ENCODE data around the gene TMEM207.

Gene TMEM207

DNA sequence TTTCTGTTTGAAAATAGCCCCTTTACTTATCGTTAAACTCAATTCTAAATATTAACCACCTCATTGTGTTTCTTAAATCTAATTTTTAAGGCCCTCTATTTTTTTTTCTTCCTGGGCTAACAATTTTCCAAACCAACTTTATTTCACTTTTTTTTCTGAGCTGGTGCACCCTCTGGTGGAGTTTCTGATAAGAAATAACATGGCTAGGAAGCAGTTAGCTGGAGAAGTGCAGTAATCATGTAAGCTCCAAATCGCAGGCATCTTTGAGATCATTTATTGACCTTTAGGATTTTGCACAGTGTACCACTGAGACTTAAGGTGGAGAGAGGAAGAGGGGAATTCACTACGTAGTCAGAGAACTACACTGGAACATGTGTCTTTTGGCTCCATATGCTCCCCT is 6.4 kb downstream of the TMEM207 start:
- no peak for DNase-seq

DNA sequence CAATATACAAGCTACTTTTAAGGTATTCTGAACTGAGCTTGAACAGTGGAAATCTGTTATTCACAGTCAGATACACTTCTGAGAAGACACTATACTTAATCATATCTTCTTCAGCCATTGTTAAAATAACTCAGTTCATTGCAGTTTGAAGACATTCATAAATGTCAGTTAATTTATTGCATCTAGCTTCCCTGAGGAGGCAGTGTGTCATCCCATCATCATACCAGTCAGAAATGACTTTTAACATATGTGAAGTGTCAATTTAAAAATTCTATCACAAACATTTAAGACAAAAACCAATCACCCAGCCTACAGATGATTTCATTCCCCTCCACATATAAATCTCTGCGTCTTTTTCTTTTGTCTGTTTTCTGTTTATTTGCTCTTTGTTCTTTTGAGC is 7.5 kb downstream of the TMEM207 start:
- DNase-seq: no peak

DNA sequence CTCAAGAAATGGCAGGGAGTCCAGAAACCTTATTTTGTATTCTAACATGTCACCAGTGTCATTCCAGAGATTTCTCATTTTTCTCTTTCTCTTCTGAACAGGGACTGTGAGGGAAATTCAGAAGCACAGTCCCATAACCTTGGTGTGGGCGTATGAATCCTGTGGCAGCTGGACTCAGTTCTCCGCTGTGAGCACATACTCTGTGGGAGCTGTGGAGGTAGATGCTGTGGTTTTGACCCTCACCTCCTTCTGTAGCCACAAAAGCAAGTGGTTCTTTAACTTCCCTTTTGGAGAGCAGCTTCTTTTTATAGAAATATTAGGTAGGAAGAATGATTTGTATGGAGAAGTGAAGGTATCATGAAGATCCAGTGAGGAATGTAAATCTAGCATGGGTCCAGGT is 13.4 kb downstream of the TMEM207 start:
- no peak for DNase-seq

GRCh38 chr3:190435618-190436017 is 14.1 kb downstream of the TMEM207 start:
- DNase-seq: no peak

DNA sequence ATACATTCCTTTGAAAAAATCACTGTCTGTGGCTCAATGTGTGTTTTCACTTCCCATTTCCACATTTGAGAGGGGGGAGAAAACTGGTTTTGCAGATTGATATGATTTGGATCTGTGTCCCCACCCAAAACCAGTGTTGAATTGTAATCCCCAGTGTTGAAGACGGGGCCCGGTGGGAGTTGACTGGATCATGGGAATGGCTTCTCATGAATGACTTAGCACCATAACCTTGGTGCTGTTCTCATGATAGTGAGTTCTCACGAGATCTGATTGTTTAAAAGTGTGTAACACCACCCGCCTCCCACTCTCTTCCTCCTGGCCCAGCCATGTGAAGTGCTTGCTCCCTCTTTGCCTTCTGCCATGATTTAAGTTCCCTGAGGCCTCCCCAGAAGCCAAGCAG is 16.1 kb downstream of the TMEM207 start:
- DNase-seq: no peak

- DNase-seq: no peak
These were observed 17.5 kb downstream of the TMEM207 start for GRCh38 chr3:190432216-190432615.

DNA sequence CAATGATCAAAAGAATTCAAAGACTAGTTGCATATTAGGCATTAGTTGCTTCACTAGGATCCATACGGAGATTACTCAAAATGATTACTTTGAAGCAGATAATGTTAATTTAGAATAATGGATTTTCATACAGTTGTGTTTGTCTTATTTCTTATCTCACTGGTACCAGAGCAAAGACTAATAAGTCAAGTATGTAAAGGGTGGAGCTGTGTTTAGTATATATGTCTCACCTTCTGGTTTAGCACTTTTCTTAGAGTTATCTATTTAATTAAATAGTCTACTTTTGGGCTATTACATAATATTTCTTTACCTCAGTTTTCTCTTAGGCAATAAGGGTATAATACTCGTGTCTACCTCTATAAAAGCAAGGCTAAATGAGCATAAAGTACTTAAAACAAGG is 18.8 kb downstream of the TMEM207 start:
- no peak for DNase-seq

DNA sequence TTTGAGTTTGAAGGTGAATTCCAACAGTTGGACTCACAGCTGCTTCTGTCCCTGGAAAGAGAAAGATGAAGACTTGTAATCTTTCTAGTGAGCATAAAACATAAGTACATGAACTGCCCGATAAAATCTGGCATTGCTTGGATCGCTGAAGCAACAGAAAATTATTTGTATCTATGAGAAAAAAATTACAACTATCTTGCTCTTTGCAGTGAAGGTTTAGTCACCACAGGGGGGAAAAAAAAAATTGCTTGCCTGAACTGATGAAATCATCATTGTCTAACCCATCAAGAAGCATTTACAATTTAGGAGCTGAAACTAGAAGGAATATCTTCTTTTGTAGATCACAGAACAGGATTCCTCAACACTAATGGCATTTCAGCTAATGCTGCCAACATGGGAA is 20.0 kb downstream of the TMEM207 start:
- no peak for DNase-seq

- DNase-seq: no peak
These were observed 22.7 kb downstream of the TMEM207 start for GRCh38 chr3:190426806-190427507.

DNA sequence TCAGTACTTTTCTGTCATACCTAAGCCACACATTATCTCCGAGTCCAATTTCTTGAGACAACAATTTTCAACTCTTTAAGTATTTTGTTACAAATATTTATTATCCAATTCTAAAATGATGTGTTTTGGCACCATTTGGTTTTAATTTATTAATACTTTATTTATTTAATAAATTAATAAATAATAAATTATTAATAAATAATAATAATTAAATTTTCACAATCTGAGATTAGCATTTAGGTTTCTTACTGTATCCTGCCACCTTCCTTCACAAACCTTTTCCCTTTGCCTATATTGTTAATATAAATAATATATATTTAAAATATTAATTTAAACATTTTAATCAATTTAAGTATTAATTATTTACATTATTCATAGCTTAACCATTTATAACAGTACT is 23.9 kb downstream of the TMEM207 start:
- DNase-seq: no peak

- DNase-seq: peak; percentile 39 to 75
These were observed 24.9 kb downstream of the TMEM207 start for GRCh38 chr3:190424478-190425439.

- DNase-seq: no peak
These were observed 25.6 kb downstream of the TMEM207 start for GRCh38 chr3:190424108-190424477.

DNA sequence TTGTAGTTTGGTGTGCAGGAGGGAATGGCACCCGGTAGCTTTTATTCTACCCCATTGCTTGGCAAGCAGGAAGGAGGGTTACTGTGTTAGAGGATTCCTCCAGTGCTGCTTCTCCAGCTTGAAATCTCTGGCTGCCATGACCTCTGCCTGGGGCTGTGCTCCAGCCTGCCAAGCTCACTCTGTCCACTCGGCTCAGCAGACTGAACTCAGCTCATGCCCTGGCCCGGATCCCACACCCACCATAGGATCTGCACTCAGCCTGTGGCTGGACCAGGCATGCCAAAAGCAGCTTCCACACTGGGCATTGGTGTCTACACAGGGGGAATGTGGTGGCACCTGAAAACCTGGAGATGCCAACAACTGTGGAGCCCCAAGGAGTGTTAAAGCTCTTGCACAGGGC is 35.4 kb downstream of the TMEM207 start:
- DNase-seq: no peak

DNA sequence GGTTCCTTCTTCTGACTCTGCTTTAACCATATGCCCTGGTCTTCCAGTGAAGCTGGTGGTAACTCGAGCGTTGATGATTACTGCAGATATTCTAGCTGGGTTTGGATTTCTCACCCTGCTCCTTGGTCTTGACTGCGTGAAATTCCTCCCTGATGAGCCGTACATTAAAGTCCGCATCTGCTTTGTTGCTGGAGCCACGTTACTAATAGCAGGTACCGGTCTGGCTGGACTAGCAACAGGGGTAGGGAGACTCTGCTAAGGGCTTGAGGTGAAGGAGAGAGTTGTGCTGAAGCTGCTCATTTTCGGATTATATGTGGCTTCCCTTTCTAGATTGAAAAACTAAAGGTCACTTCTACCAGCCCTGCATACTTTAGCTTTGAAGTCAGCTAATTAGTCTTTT is 45.0 kb downstream of the TMEM207 start:
- DNase-seq: no peak

DNA sequence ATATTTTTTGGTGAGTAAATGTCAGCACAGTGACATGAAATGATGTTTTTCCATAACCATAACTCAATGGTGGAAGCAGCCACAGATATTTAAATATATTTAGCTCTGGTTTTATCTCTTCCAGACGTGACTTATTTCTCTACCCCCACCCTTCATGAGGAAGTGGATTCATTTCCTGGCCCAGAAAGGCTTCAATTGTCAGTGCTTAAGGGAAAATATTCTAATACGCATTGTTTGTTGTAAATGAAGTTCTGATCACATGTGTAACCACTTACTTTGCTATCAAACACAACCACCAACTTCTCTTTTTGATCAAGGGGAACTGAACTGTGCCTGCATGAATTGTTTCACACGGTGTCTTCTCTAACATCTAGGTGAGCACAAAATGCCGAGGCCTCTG is 47.7 kb downstream of the TMEM207 start:
- DNase-seq: no peak

DNA sequence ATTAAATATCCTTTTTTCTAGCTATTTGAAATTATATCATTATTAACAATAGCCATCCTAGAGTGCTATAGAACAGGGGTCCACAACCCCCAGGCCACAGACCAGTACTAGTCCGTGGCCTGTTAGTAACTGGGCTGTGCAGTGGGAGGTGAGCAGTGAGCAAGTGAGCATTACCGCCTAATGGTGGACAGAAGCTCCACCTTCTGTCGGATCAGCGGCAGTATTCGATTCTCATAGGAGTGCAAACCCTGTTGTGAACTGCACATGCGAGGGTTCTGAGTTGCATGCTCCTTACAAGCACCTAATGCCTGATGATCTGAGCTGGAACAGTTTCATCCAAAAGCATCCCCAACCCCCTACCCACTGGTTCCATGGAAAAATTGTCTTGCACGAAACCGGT is 50.0 kb downstream of the TMEM207 start:
- DNase-seq: no peak

- no peak for DNase-seq
These were observed 51.8 kb downstream of the TMEM207 start for GRCh38 chr3:190397889-190398288.

- no peak for DNase-seq
These were observed 53.7 kb downstream of the TMEM207 start for GRCh38 chr3:190396001-190396400.

DNA sequence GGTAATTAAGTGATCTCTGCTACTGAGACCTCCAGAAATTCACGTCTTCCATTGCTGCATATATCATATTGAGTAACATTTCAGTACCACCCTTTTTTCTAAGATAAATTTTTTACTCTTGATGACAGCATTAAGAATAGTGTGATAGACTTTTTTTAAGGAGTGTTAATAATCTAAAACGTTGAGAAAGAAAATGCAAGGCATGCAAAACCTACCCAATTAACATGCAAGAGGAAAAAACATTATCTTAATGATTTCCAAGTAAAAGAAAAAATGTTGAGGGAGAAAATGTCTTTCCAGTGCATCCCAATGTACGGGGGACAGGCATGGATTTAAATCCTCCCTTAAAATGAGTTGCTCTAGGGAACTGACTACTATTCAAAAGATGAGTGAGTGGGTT is 61.0 kb downstream of the TMEM207 start:
- no peak for DNase-seq

DNA sequence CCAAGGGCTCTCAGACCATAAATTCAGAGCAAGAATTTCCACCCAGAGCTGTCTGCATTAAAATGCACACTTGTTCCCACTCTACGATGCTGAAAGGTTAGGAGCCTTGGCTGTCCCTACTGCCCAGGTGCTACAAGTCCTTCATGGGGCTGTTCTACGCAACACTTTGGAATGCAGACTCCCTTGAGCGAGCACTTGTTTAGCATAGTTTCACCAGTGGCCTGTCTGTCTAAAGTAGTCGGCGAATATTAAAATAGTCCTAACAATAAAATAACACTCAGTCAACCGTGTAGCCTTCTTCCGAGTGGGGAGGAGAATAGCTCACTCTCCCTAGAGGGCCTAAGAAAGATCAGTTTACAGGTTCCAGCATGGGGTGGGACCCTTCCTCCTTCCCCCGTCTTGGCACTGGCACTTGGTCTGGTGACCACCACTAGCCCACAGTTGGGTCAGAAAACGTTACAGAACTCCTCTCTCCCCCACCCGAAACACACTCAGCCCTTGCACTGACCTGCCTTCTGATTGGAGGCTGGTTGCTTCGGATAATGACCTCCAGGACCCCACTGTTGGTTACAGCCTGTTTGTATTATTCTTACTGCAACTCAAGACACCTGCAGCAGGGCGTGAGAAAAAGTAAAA is 62.0 kb downstream of the TMEM207 start, which contains the start of gene CLDN16:
TSS of gene CLDN16 (plus strand) at position 586 of the 636 bp plus-strand sequence. CDS start 167 bp downstream, outside the sequence.
- no peak for DNase-seq

DNA sequence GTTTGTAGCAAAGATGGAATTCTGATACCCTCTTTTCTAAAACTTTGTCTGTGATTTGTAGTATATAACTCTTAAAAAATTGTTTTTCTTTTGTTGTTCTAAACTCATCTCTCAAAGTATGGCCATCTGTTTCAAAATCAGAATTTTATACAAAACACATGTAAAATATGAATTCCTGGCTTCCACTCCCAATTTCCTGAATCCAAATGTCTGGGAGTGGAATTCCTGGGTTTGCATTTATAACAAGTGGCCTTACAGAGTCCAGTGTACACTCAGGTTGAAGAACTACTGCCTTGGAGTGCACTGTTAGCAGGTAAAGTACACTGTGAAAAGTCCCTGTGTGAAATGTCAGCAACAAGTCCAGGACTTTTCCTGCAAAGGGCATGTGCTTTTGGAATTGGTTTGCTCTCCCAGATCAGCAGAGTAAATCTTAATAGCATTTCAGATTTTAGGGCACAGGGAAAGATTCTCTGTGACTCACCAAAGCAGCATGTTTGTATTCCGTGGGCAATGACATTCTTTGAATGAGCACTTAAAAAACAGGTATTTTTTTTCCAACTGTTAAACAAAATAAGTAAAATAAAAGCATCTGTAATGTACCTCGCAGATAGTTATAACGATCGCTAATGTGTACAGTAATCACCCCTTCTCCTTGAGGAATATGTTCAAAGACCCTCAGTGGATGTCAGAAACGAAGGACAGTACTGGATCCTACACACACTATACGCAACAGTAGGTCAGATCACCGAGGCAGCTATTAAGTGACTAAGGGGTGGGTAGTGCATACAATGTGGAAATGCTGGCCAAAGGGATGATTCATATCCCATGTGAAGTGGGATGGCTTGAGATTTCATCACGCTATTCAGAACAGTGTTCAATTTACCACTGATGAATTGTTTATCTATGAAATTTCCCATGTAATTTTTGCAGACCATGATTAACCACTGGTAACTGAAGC is 63.7 kb downstream of the TMEM207 start:
- DNase-seq: no peak

DNA sequence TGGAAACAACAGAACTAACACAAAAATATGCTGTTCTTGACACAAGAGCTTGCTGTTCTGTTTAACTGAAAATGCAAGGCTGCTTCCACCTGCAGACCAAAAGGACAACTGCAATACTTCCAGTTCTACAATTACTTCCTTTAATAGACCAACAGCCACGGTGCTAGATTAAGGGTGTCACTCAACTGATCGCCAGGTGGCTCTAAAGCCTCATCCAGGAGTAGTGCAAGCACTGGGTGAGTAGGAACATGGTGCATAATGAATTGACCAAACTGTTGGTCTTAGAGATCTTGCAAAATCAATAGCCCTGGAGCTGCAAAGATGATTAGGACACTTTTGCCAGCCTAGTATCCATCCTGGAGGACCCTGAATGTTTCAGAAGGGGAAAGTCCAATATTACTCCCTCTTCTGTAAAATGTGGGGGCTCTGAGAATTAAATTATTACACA is 65.4 kb downstream of the TMEM207 start:
- DNase-seq: peak in 1 of 2 experiments; percentile 30

Data from NCI-H2081 (cell line).